Stimulated activated naive CD8-positive, alpha-beta T cell treated with anti-CD3 and anti-CD28 coated beads, Interleukin-15, Interleukin-2, amounts not matched to agents 100 U/mL and 50 U/mL, for 24 hours (primary cell): ENCODE measurements around the gene PEX11G.
"Not testable (repeated sequence)": the region's sequence is repeated elsewhere in the genome, so short reads cannot be mapped to it uniquely, and the experiment has no call there.

ENCODE experiments used
- ATAC-seq: fragments of 150-1000 bp; cut with Tn5 transposase; one replicate; pipeline ENCODE4 v1.10.0; 2021
- DNase-seq: peaks from one replicate; pipeline ENCODE4 v3.0.0; 2021

Gene PEX11G

GRCh38 chr19:7467009-7467989 is 21.5 kb downstream of the PEX11G start:
- DNase-seq: no peak
- no peak for ATAC-seq

GRCh38 chr19:7463575-7463974 is 25.3 kb downstream of the PEX11G start:
- DNase-seq (no peak), ATAC-seq (no peak)

- DNase-seq (no peak), ATAC-seq (no peak)
Observed at GRCh38 chr19:7461841-7462629, 26.8 kb downstream of the PEX11G start.

- DNase-seq: no peak
- ATAC-seq: no peak
Observed at GRCh38 chr19:7460562-7460966, 28.3 kb downstream of the PEX11G start.

- ATAC-seq (no peak), DNase-seq (no peak)
Observed at GRCh38 chr19:7459773-7460172, 29.1 kb downstream of the PEX11G start.

- ATAC-seq (no peak), DNase-seq (no peak)
Observed at GRCh38 chr19:7458675-7459074, 30.2 kb downstream of the PEX11G start.

- no peak for ATAC-seq
- no peak for DNase-seq
Observed at GRCh38 chr19:7456964-7457541, 31.8 kb downstream of the PEX11G start.

GRCh38 chr19:7455600-7456296 is 33.1 kb downstream of the PEX11G start:
- DNase-seq (no peak), ATAC-seq (no peak)

- no peak for ATAC-seq
- no peak for DNase-seq
Observed at GRCh38 chr19:7454998-7455397, 33.8 kb downstream of the PEX11G start.

GRCh38 chr19:7450243-7451223 is 38.3 kb downstream of the PEX11G start:
- DNase-seq: no peak
- ATAC-seq: no peak

GRCh38 chr19:7449391-7450070 is 39.3 kb downstream of the PEX11G start:
- not testable (repeated sequence) for DNase-seq, ATAC-seq

- DNase-seq (no peak), ATAC-seq (no peak)
Observed at GRCh38 chr19:7447648-7448047, 41.2 kb downstream of the PEX11G start.

GRCh38 chr19:7445104-7445503 is 43.7 kb downstream of the PEX11G start:
- DNase-seq (no peak), ATAC-seq (no peak)

GRCh38 chr19:7444042-7444441 is 44.8 kb downstream of the PEX11G start:
- DNase-seq (no peak), ATAC-seq (no peak)

- DNase-seq: no peak
- ATAC-seq: no peak
Observed at GRCh38 chr19:7442423-7442822, 46.4 kb downstream of the PEX11G start.

GRCh38 chr19:7441468-7442146 is 47.2 kb downstream of the PEX11G start:
- ATAC-seq (no peak), DNase-seq (no peak)

GRCh38 chr19:7440188-7440975 is 48.5 kb downstream of the PEX11G start:
- no peak for ATAC-seq

GRCh38 chr19:7435586-7435985 is 53.2 kb downstream of the PEX11G start:
- ATAC-seq (no peak), DNase-seq (no peak)

More at GRCh38 chr19:7440188-7440975, 48.5 kb downstream of the PEX11G start:
- DNase-seq: no peak

GRCh38 chr19:7434391-7434790 is 54.4 kb downstream of the PEX11G start:
- no peak for ATAC-seq

More at GRCh38 chr19:7434391-7434790, 54.4 kb downstream of the PEX11G start:
- no peak for DNase-seq
